PC-3 (cell line): ENCODE data around the gene KLK4.

Experiments used
- EZH2 ChIP-seq: fragments of 300-600 bp; sonication (generic); IDR thresholded peaks from one replicate; pipeline ENCODE4 v1.6.1; 2017; ENCODE audit warnings: antibody characterized with exemption, mild to moderate bottlenecking, low read length; ENCODE audit not compliant: unreplicated experiment
- EZH2phosphoT487 ChIP-seq: fragments of 300-600 bp; sonication (generic); IDR thresholded peaks from 2 replicates; pipeline ENCODE4 v1.6.1; 2018; ENCODE audit warnings: mild to moderate bottlenecking, antibody characterized with exemption, low read length, borderline replicate concordance
- TF ChIP-seq, protein P1 (sequence below): fragments of 300-600 bp; sonication (generic); conservative IDR thresholded peaks from 2 replicates; pipeline ENCODE4 v1.5.1; 2017; ENCODE audit warnings: antibody characterized with exemption, low read depth, mild to moderate bottlenecking, low read length

DNA sequence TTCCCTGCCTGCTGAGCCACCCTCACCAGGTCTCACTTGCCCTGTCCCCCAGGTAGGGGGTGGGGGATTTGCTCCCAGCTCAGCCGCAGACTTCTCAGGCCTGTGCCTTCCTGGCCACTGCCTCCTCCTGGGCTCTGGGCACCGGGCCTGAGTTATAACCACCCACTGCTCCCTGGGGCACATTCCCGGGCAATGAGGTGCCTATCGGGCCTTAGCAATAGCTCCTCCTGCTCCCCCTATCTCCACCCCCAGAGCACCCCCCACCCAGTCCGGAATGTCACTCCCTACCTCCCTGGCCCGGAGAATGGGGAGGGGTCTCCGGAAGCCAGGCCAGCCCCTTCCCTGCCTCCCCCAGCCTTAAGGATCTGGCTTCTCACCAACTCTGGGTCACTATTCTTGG, 41.7 kb upstream of the KLK4 start, which contains the start of gene KLK5:
- TF ChIP-seq, protein P1, sequence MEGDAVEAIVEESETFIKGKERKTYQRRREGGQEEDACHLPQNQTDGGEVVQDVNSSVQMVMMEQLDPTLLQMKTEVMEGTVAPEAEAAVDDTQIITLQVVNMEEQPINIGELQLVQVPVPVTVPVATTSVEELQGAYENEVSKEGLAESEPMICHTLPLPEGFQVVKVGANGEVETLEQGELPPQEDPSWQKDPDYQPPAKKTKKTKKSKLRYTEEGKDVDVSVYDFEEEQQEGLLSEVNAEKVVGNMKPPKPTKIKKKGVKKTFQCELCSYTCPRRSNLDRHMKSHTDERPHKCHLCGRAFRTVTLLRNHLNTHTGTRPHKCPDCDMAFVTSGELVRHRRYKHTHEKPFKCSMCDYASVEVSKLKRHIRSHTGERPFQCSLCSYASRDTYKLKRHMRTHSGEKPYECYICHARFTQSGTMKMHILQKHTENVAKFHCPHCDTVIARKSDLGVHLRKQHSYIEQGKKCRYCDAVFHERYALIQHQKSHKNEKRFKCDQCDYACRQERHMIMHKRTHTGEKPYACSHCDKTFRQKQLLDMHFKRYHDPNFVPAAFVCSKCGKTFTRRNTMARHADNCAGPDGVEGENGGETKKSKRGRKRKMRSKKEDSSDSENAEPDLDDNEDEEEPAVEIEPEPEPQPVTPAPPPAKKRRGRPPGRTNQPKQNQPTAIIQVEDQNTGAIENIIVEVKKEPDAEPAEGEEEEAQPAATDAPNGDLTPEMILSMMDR: no peak
- TF ChIP-seq EZH2 (no peak), EZH2phosphoT487 (no peak)
